Dendritic cell treated with granulocyte-macrophage colony-stimulating factor and Interleukin-4, amounts not matched to agents 40 ng/mL and 50 ng/mL, for 4 days (primary cell): ENCODE results near the gene CCDC70.

Source experiments
- H3K27ac Mint-ChIP-seq: one replicate; pipeline ENCODE4 v1.8.0; 2022; ENCODE audit warnings: mild to moderate bottlenecking, mixed read lengths
- H3K27me3 Mint-ChIP-seq: one replicate; pipeline ENCODE4 v1.8.0; 2022; ENCODE audit warnings: mild to moderate bottlenecking, mixed read lengths
- H3K36me3 Mint-ChIP-seq: one replicate; pipeline ENCODE4 v1.8.0; 2022; ENCODE audit warnings: low read depth, mixed read lengths
- H3K4me1 Mint-ChIP-seq: one replicate; pipeline ENCODE4 v1.8.0; 2022; ENCODE audit warnings: low read depth, mixed read lengths
- H3K4me3 Mint-ChIP-seq: one replicate; pipeline ENCODE4 v1.8.0; 2022; ENCODE audit warnings: mild to moderate bottlenecking, moderate library complexity, mixed read lengths
- H3K9me3 Mint-ChIP-seq: one replicate; pipeline ENCODE4 v1.8.0; 2022; ENCODE audit warnings: mixed read lengths
- intact Hi-C: fragments of 100-400 bp; cut with micrococcal nuclease; formaldehyde crosslinking; loops from one replicate; pipeline ENCODE4 v1.15.0; 2022

CCDC70 gene

GRCh38 chr13:51861723-51862300, at the start of gene CCDC70:
Gene CCDC70, plus strand, starts transcription at chr13:51861969. Its CDS starts 3,443 bp downstream, at chr13:51865412.
- H3K27me3 Mint-ChIP-seq, result peaks cover 3% of the 10 kb centered on the region
- H3K4me1 Mint-ChIP-seq, result no peaks in the 10 kb centered on the region
- H3K36me3 Mint-ChIP-seq, result no peaks in the 10 kb centered on the region
- no peaks in the 10 kb centered on the region for H3K9me3 Mint-ChIP-seq
- no peak within 1 kb of the TSS for H3K27ac Mint-ChIP-seq
- intact Hi-C loops, result no loop called here
- H3K4me3 Mint-ChIP-seq, result no peak within 1 kb of the TSS

GRCh38 chr13:51814071-51814470, 47.7 kb upstream of the CCDC70 start:
- Mint-ChIP-seq H3K27me3 (no peaks in the 10 kb centered on the region), H3K9me3 (no peaks in the 10 kb centered on the region), H3K36me3 (no peaks in the 10 kb centered on the region), H3K4me1 (peaks cover 50% of the 10 kb centered on the region), H3K4me3 (no peak overlapping the region), H3K27ac (no peak overlapping the region)
- intact Hi-C loops, result loop anchor here (2.0 kb wide), 1 partner anchor 313 kb away; no protein-coding TSS in a partner anchor

- intact Hi-C loops, result loop anchor here (1.0 to 2.0 kb wide), 2 partner anchors 17 to 312 kb away; no protein-coding TSS in a partner anchor
- Mint-ChIP-seq H3K4me3 (peak overlapping the region; percentile 35), H3K27me3 (no peaks in the 10 kb centered on the region), H3K36me3 (no peaks in the 10 kb centered on the region), H3K9me3 (no peaks in the 10 kb centered on the region), H3K27ac (peak overlapping the region; percentile 10), H3K4me1 (peaks cover 59% of the 10 kb centered on the region)
Observed at GRCh38 chr13:51814825-51815650, 46.7 kb upstream of the CCDC70 start.

- Mint-ChIP-seq H3K36me3 (no peaks in the 10 kb centered on the region), H3K4me3 (no peak overlapping the region), H3K27ac (no peak overlapping the region), H3K9me3 (no peaks in the 10 kb centered on the region), H3K27me3 (no peaks in the 10 kb centered on the region), H3K4me1 (peaks cover 61% of the 10 kb centered on the region)
- intact Hi-C loops, result loop anchor here (1.0 to 2.0 kb wide), 2 partner anchors 16 to 311 kb away; no protein-coding TSS in a partner anchor
Observed at GRCh38 chr13:51815848-51816247, 45.9 kb upstream of the CCDC70 start.

GRCh38 chr13:51816604-51817249, 45.0 kb upstream of the CCDC70 start:
- intact Hi-C loops, result no loop called here
- H3K36me3 Mint-ChIP-seq, result no peaks in the 10 kb centered on the region

GRCh38 chr13:51817717-51818116, 44.1 kb upstream of the CCDC70 start:
- intact Hi-C loops, result no loop called here
- Mint-ChIP-seq H3K36me3 (no peaks in the 10 kb centered on the region), H3K27ac (peak overlapping the region; percentile 92)

More at GRCh38 chr13:51816604-51817249, 45.0 kb upstream of the CCDC70 start:
- Mint-ChIP-seq H3K27ac (peak overlapping the region; percentile 0), H3K27me3 (no peaks in the 10 kb centered on the region), H3K4me3 (no peak overlapping the region), H3K4me1 (peaks cover 63% of the 10 kb centered on the region), H3K9me3 (no peaks in the 10 kb centered on the region)

GRCh38 chr13:51818276-51818675, 43.5 kb upstream of the CCDC70 start:
- H3K36me3 Mint-ChIP-seq, result no peaks in the 10 kb centered on the region
- peak overlapping the region; percentile 92 for H3K27ac Mint-ChIP-seq
- no peaks in the 10 kb centered on the region for H3K27me3 Mint-ChIP-seq
- no peaks in the 10 kb centered on the region for H3K9me3 Mint-ChIP-seq
- H3K4me3 Mint-ChIP-seq, result no peak overlapping the region
- H3K4me1 Mint-ChIP-seq, result peaks cover 63% of the 10 kb centered on the region
- intact Hi-C loops, result no loop called here

More at GRCh38 chr13:51817717-51818116, 44.1 kb upstream of the CCDC70 start:
- Mint-ChIP-seq H3K4me1 (peaks cover 63% of the 10 kb centered on the region), H3K27me3 (no peaks in the 10 kb centered on the region), H3K9me3 (no peaks in the 10 kb centered on the region), H3K4me3 (no peak overlapping the region)

GRCh38 chr13:51818781-51819511, 42.8 kb upstream of the CCDC70 start:
- no peaks in the 10 kb centered on the region for H3K27me3 Mint-ChIP-seq
- intact Hi-C loops, result no loop called here
- no peak overlapping the region for H3K4me3 Mint-ChIP-seq
- no peaks in the 10 kb centered on the region for H3K9me3 Mint-ChIP-seq
- no peaks in the 10 kb centered on the region for H3K36me3 Mint-ChIP-seq
- peak overlapping the region; percentile 92 for H3K27ac Mint-ChIP-seq
- peaks cover 63% of the 10 kb centered on the region for H3K4me1 Mint-ChIP-seq

GRCh38 chr13:51819544-51819943, 42.2 kb upstream of the CCDC70 start:
- no peaks in the 10 kb centered on the region for H3K36me3 Mint-ChIP-seq
- peaks cover 63% of the 10 kb centered on the region for H3K4me1 Mint-ChIP-seq
- H3K9me3 Mint-ChIP-seq, result no peaks in the 10 kb centered on the region
- peak overlapping the region; percentile 7 for H3K4me3 Mint-ChIP-seq
- intact Hi-C loops, result no loop called here
- no peaks in the 10 kb centered on the region for H3K27me3 Mint-ChIP-seq
- peak overlapping the region; percentile 92 for H3K27ac Mint-ChIP-seq

GRCh38 chr13:51820016-51820597, 41.7 kb upstream of the CCDC70 start:
- Mint-ChIP-seq H3K9me3 (no peaks in the 10 kb centered on the region), H3K4me1 (peaks cover 60% of the 10 kb centered on the region), H3K36me3 (no peaks in the 10 kb centered on the region), H3K27me3 (no peaks in the 10 kb centered on the region), H3K27ac (peak overlapping the region; percentile 92), H3K4me3 (no peak overlapping the region)
- intact Hi-C loops, result no loop called here

- no peaks in the 10 kb centered on the region for H3K27me3 Mint-ChIP-seq
- no peaks in the 10 kb centered on the region for H3K36me3 Mint-ChIP-seq
- intact Hi-C loops, result no loop called here
- no peaks in the 10 kb centered on the region for H3K9me3 Mint-ChIP-seq
- peak overlapping the region; percentile 70 for H3K27ac Mint-ChIP-seq
- H3K4me3 Mint-ChIP-seq, result peak overlapping the region; percentile 20
- peaks cover 67% of the 10 kb centered on the region for H3K4me1 Mint-ChIP-seq
Observed at GRCh38 chr13:51821606-51822005, 40.2 kb upstream of the CCDC70 start.

GRCh38 chr13:51822106-51822815, 39.5 kb upstream of the CCDC70 start:
- Mint-ChIP-seq H3K9me3 (no peaks in the 10 kb centered on the region), H3K36me3 (no peaks in the 10 kb centered on the region), H3K27ac (peak overlapping the region; percentile 70), H3K27me3 (no peaks in the 10 kb centered on the region), H3K4me3 (peak overlapping the region; percentile 20), H3K4me1 (peaks cover 73% of the 10 kb centered on the region)
- intact Hi-C loops, result no loop called here

- no peak overlapping the region for H3K4me3 Mint-ChIP-seq
- no peaks in the 10 kb centered on the region for H3K27me3 Mint-ChIP-seq
- H3K36me3 Mint-ChIP-seq, result no peaks in the 10 kb centered on the region
Observed at GRCh38 chr13:51823359-51823758, 38.4 kb upstream of the CCDC70 start.

More at GRCh38 chr13:51823359-51823758, 38.4 kb upstream of the CCDC70 start:
- Mint-ChIP-seq H3K4me1 (peaks cover 77% of the 10 kb centered on the region), H3K9me3 (no peaks in the 10 kb centered on the region), H3K27ac (no peak overlapping the region)
- intact Hi-C loops, result no loop called here
